Activated T-cell treated with anti-CD3 and anti-CD28 coated beads for 24 hours (primary cell): ENCODE data around the gene SYNC.
"Not testable (repeated sequence)": the region's sequence is repeated elsewhere in the genome, so short reads cannot be mapped to it uniquely, and the experiment has no call there.

ENCODE experiments used
- DNase-seq: peaks from one replicate; pipeline ENCODE4 v3.0.0-alpha.2; 2020; ENCODE audit warnings: low read depth

The SYNC gene

DNA sequence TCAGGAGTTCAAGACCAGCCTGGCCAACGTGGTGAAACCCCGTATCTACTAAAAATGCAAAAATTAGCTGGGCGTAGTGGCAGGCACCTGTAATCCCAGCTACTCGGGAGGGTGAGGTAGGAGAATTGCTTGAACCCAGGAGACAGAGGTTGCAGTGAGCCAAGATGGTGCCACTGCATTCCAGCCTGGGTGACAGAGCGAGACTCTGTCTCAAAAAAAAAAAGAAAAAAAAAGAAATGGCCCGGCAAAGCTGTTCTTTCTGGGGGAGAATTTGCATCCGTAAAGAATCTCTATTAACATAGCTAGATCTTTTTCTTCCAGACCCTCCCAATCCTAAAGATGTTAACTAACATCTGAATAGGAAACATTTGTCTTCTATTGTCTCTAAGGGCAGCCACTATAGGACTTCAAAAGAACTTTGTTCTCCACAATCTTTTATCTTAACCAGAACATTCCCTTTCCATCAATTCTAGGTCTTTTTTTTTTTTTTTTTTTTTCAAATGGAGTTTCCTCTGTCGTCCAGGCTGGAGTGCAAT lies 60.2 kb downstream of the SYNC start:
- DNase-seq: not testable (repeated sequence)

GRCh38 chr1:32639489-32640075 lies 63.0 kb downstream of the SYNC start:
- no peak for DNase-seq

DNA sequence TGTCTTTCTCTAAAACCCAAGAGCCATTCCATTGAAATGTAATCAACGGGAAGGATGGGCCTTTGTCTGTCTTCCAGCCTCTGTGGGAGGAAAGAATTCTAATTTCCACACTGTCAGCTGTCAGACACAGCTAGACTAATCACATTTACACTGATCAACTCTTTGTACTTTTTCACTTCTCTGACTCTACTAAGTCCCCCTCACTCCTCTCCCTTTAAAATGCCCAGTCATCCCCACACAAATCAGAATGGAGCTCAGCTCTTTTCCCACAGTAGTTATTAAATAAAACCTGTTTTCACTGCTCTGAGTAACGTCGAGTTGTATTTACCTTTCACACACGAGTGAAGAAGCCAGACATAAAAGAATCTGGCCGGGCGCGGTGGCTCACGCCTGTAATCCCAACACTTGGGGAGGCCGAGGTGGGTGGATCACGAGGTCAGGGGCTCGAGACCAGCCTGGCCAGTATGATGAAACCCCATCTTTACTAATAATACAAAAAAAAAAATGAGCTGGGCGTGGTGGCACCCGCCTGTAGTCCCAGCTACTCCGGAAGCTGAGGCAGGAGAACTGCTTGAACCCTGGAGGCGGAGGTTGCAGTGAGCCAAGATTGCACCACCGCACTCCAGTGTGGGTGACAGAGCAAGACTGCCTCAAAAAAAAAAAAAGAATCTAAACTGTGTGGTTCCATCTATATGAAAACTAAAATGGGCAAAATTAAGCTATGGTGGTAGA lies 65.5 kb downstream of the SYNC start:
- DNase-seq: no peak

GRCh38 chr1:32635508-32636277 lies 66.9 kb downstream of the SYNC start:
- no peak for DNase-seq

- no peak for DNase-seq
These were observed 69.7 kb downstream of the SYNC start for GRCh38 chr1:32632829-32633228.

- DNase-seq: not testable (repeated sequence)
These were observed 72.4 kb downstream of the SYNC start for GRCh38 chr1:32630173-32630572.
